PFSK-1 (cell line): ENCODE data around the gene UBE2O.

Source experiments
- FOXP2 ChIP-seq: optimal IDR thresholded peaks from 2 replicates; pipeline ENCODE3; 2011; ENCODE audit warnings: borderline replicate concordance, control low read depth, inconsistent platforms; ENCODE audit not compliant: insufficient read depth; ENCODE audit errors: extremely low read length, extremely low read depth
- POLR2AphosphoS5 ChIP-seq: IDR thresholded peaks from 2 replicates; pipeline ENCODE4 v1.6.1; 2012; ENCODE audit warnings: low read depth, mild to moderate bottlenecking, control low read depth, low read length, moderate library complexity
- REST ChIP-seq, 2 experiments: IDR thresholded peaks; 2 replicates each; pipeline versions ENCODE4 v1.6.1 to v1.8.0; 2011 to 2012; ENCODE audit warnings: low read depth in 2 of 2, low read length in 2 of 2, control low read depth in 1 of 2, inconsistent platforms in 1 of 2, mild to moderate bottlenecking in 1 of 2, moderate library complexity in 1 of 2; ENCODE audit not compliant: insufficient read depth in 1 of 2
- SIN3A ChIP-seq: IDR thresholded peaks from 2 replicates; pipeline ENCODE4 v1.6.1; 2012; ENCODE audit warnings: mild to moderate bottlenecking, low read length, moderate library complexity, borderline replicate concordance; ENCODE audit not compliant: insufficient read depth
- TAF1 ChIP-seq: IDR thresholded peaks from 2 replicates; pipeline ENCODE4 v1.6.1; 2012; ENCODE audit warnings: low read length, control low read depth, borderline replicate concordance; ENCODE audit not compliant: insufficient read depth

GRCh38 chr17:76357597-76358158, 95.3 kb downstream of the UBE2O start:
- TF ChIP-seq TAF1 (no peak), POLR2AphosphoS5 (no peak), REST (IDR thresholded peaks at IDR 0.05; ENCODE audit: insufficient read depth in 1 of 2, low read depth in 2 of 2, low read length in 2 of 2) (no peak), SIN3A (no peak), FOXP2 (no peak)
